ENCODE data around the gene SSNA1. TPM values are rescaled to one million over a fixed set of nuclear protein-coding genes. Genes with fewer than 3 reads are reported as not detected.

SSNA1 gene, protein sequence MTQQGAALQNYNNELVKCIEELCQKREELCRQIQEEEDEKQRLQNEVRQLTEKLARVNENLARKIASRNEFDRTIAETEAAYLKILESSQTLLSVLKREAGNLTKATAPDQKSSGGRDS
- 71.6 and 91.9 TPM in 2 replicates for total RNA-seq (2014; rRNA removed; shearing (Covaris generic))

DNA sequence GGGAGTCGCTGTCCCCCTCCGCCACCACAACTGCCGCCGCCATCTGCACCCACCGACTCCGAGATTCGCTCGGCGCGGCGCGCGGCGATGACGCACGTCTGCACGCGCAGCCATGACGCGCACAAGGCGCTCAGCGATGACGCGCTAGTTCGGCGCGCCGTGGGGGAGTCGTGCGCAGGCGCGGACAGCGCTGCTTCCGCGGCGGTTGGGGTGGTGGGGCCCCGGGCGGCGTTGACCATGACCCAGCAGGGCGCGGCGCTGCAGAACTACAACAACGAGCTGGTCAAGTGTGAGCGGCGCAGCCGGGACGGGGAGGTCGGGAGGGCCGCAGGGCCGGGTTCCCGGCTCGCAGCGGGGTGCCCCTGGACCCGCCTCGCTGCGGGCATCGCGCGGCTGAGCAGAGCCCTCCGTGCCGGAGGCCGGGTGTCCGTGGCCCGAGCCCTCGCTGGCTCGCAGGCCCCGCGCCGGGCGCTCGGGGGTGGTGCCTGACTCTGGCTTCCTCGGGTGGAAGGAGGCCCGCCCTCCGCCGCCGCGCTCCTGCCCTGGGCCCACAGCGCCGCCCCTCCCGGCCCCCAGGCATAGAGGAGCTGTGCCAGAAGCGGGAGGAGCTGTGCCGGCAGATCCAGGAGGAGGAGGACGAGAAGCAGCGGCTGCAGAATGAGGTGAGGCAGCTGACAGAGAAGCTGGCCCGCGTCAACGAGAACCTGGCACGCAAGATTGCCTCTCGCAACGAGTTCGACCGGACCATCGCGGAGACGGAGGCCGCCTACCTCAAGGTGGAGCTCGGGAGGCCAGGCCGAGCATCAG lies at the start of gene SSNA1, which contains the start of gene ANAPC2:
TSS of gene SSNA1 (plus strand) at position 187 of the 807 bp plus-strand sequence. CDS start at position 238, 51 bp downstream.
TSS of gene ANAPC2 (minus strand) at position 71 of the 807 bp plus-strand sequence. CDS start at position 43, 28 bp downstream.
- DNase-seq (ENCODE audit: low spot score) = peak; percentile 87

DNA sequence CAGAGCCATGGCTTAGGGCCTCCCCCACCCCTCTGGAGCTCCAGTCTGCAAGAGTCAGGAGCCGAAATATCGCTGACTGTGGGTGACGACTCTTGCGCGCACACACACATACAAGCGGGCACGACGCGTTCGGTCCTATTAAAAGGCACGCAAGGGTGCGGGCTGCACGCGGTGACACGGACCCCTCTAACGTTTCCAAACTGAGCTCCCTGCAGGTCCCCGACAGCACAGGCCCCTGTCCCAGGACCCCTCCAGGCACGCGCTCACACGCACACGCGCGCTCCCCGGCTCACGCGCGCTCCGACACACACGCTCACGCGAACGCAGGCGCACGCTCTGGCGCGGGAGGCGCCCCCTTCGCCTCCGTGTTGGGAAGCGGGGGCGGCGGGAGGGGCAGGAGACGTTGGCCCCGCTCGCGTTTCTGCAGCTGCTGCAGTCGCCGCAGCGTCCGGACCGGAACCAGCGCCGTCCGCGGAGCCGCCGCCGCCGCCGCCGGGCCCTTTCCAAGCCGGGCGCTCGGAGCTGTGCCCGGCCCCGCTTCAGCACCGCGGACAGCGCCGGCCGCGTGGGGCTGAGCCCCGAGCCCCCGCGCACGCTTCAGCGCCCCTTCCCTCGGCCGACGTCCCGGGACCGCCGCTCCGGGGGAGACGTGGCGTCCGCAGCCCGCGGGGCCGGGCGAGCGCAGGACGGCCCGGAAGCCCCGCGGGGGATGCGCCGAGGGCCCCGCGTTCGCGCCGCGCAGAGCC lies 49.6 kb upstream of the SSNA1 start, which contains the start of gene GRIN1:
TSS of gene GRIN1 (plus strand) at position 433 of the 746 bp plus-strand sequence. CDS start 333 bp downstream, outside the sequence.
- no peak for DNase-seq (ENCODE audit: low spot score)

DNA sequence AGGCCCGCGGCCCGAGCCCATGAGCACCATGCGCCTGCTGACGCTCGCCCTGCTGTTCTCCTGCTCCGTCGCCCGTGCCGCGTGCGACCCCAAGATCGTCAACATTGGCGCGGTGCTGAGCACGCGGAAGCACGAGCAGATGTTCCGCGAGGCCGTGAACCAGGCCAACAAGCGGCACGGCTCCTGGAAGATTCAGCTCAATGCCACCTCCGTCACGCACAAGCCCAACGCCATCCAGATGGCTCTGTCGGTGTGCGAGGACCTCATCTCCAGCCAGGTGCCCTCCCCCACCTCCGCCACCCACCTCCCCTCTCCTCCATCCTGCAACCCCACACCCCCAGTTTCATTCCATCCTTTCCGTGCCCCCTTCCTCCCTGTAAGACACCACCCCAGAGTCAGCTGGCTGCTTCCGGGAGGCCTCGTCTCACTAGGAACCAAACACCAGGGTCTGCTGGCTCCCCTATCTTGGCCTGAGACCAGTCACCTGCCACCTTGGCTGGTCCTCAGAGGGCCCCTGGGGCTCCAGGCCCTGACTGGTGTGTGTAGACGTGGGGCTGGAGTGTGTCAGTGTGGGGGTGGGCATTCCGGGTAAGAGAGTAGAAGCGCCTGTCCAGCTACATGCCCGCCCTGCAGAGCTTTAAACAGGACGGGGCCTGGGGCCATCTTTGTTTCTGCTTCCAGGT lies 48.9 kb upstream of the SSNA1 start:
- no peak for DNase-seq (ENCODE audit: low spot score)

DNA sequence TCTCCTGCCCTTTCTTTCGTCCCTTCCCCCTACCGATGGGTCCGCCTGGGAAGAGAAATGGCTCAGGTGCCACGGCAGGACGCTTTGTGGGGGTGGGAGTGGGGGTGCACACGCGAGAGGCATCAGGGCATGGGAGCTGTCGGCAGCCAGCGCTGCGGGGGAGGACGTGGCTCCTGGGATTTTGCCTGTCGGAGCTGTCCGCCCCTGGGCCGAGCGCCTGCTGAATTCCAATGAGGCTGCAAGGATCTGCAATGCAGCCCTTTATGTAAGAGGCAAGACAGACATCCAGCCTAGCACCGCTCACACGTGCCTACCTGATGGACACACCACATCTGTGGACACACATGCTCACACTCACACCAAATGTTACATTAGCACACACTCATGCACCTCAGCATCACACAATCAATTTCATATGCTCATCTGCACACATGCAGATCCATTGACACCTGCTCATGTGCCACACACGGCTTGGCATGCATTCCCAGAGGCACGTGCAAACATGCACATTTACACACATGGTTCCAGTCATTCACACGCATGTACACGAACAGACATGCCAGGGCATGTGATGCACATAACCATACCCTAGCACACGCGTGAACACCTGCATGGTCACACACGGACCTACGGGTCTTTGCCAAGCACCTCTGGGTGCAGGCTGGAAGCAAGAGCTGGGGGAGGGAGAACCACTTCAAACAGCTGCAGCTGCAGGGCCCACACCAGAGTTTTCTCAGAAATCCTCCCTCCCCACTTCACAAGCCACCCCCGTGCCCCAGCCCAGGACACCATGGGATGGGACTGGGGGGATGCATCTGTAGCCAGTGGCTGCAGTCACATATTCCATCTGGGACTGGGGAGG lies 48.1 kb upstream of the SSNA1 start:
- no peak for DNase-seq (ENCODE audit: low spot score)

DNA sequence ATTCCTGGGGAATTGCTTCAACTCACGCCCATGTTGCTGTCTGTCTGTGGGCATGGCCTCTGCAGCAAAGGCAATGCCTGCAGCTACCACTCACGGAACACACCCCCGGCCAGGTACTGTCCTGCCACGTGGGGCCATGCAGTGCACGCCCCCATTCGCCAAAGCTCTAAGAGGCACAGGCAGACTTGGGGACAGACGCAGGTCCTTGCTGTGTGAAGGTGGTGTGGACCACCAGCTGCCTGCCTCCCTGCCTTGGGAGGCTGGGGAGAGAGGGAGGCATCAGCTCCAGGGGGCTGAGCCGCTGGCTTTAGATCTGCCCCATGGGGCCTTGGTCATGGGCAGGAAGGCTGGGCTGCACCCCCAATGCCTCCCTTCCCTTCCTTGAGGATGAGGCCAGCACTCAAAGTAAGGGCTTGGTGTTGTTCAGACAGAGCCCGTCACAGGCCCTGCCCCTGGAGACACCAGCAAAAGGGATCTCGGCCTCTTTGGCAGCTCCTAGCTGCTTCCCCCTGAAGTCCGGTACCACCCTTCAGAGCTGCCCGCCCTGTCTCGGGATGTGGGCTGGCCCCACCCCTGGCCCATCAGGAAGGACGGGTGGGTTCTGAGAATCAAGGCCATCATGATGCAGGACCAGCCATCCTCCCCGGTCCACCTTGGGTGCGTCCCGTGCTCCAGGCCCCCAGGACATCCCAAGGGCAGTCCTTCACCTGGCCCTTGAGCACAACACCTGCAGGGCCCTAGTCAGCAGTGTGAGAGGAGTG lies 47.2 kb upstream of the SSNA1 start:
- DNase-seq (ENCODE audit: low spot score) = no peak

DNA sequence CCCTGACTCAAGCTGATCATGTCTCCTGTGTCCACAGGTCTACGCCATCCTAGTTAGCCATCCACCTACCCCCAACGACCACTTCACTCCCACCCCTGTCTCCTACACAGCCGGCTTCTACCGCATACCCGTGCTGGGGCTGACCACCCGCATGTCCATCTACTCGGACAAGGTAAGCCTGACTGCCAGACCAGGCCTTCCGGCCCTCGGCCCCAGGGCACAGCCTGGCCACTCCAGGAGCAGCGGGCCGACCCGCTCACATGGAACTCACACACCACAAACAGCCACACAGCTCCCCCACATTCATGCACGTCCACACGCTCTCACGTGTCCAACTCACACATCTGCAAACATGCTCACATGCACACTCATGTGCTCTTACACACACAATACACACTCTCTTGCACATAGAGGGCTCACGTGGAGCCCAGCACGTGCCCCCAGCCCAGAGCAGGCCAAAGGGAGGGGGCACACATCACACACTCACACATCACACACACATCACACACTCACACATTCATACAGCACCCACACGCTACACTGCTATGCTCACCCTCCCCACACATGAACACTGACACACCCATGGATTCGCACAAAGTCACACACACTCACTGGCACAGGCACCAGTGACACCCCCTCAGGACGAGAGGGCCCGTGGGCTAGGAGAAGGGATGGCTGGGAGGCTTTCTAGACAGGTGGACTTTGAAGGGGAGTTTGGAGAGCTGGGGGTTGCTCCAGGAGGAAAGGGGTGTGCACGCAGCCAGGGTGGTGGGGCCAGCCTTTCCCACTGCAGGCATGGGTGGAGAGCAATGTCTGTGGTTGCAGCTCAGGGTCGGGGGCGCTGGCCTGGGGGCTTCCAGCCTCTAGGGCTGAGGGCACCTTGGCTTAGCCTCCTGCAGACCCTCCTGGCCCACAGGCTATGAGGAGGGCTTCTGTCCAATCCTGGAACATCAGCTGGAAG lies 46.2 kb upstream of the SSNA1 start:
- no peak for DNase-seq (ENCODE audit: low spot score)

DNA sequence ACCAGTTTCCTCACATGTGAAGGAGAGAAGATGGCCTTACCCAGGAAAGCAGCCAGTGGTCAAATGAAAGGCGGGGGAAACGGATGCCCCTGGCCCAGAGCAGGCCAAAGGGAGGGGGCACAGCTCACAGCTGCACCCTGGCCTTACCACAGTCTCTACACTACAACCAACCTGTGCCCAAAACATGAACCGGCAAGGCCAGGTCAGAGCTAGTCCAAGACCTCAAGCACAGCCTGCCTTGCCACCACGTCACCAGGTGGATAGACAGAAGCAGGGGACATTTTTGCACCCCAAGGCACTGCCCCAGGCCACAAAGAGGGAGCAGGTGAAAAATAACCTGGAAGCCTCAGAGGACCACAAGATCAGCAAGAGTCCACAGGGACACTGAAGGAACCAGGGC lies 45.0 kb upstream of the SSNA1 start:
- no peak for DNase-seq (ENCODE audit: low spot score)

DNA sequence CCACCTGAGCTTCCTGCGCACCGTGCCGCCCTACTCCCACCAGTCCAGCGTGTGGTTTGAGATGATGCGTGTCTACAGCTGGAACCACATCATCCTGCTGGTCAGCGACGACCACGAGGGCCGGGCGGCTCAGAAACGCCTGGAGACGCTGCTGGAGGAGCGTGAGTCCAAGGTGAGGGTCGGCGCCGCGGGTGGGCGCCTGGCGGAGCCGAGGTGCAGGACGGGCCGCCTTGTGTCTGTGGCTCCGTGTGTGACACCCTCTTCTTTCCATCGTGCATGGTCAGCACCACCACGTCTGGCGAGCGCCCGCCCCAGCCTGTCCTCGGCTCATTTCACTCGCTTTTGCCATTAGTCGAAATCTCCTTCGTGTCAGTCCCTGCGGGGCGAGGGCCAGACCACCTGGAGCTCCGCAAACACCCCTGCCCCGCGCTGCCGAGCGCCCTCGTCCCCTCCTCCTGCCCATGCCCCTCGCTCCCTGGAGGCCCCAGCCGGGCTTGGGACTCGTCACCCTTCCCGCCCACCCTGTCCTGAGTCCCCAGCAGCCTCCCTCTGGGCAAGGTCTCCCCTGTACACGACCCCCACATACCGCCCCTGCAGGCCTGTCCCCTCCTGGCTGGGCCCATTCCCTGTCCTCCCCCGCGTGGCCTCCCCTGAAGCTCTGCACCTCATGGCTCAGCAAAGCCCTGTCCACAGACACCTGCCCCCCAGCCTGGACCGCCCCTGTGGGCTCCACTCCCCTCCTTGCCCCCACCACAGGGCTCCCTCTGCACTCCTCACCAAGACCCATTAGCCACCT lies 42.5 kb upstream of the SSNA1 start:
- DNase-seq (ENCODE audit: low spot score) = no peak

DNA sequence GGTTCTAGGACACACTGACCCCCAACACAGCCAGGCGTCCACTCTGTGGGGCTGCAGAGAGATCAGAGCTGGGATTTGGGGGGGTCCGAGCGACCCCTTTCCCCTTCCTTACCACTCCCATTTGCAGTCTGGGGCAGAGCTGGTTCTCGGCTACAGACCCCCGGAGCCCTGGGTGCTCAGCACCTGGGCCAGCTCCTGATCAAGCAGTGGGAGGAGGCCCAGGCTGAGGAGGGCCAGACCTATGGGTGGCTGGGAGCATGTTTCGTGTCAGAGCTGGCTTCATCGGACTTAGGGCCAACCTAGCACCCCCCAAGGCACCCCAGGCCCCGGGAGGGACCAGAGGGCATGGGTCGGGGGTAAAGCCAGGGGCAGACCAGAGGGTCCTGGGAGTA lies 42.0 kb upstream of the SSNA1 start:
- DNase-seq (ENCODE audit: low spot score) = no peak

DNA sequence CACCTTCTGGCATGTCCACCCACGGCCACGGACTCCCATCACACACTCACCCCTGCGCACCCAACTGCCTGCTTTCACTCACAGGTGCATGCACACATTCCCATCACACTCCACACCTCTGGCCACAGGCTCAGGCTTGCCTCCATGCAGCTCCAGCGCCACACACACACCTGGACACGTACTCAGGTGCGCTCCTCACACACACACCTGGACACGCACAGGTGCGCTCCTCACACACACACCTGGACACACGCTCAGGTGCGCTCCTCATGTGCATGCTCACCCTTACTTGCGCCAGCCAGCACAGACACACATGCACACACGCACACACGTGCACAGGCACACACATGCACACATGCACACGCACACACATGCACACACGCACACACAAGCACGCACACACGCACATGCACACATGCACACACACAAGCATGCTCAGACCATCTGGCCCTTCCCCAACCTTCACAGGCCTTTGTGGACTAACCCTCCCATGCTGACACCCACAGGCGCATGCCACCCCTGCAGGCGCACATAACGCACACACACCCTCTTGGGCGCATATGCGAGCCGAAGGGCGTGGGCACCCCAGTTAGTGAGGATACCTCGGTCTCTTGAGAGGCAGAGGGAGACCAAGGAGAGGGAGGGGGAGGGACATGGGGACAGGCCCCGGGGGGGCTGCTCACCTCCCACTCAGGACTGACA lies 41.2 kb upstream of the SSNA1 start:
- no peak for DNase-seq (ENCODE audit: low spot score)

DNA sequence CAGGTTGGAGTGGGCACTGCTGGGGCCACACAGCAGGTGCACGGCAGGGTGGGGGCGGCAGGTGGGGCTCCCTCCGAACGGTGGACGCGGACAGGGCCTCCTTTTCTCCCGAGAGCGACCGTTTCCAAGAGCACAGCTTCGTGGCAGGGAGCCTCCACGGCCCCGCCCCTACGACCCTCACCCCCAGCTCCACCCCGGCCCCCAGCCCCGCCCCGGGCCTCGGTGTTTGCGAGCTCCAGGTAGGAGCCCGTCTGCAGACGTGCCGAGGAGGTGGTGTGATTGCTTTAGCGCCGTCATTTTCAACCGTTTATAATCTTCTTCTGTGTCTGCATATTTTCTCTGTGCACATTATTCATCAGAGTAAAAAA lies 40.7 kb upstream of the SSNA1 start:
- DNase-seq (ENCODE audit: low spot score) = no peak

DNA sequence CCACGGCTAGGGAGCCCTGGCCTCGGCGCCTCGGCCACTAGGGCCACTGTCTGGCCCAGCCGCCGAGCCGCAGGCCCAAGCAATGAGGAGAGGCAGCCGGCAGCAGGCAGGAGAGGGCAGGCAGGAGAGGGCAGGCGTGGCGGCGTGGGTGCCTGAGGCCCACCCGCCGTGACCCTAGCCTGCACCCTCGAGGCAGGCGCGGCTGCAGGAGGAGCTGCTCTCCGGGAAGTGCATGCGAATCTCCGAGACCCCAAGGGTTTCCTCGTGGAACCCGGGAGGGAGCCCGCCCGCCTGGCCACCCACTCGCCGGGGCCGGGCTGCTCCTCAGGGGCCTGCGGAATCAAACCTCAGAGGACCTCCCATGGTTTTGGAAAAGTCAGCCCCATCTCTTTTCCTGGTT lies 40.2 kb upstream of the SSNA1 start:
- no peak for DNase-seq (ENCODE audit: low spot score)

DNA sequence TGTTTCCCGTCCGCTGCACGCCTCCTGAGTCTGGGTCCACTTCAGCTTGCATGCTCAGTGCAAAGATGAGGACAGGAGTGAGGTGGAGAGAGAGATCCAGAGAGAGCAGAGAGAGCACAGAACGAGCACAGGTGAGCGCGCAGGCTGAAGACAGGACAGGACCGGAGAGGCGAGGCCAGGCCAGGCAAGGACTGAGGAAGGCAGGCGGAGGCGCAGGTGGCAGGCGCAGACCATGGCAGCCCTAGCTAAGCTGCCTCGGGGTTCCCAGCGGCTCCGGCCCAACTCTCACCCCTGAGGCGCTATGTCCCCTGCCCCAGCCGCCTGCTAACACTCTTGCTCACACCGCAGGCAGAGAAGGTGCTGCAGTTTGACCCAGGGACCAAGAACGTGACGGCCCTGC lies 39.8 kb upstream of the SSNA1 start:
- DNase-seq (ENCODE audit: low spot score) = no peak

DNA sequence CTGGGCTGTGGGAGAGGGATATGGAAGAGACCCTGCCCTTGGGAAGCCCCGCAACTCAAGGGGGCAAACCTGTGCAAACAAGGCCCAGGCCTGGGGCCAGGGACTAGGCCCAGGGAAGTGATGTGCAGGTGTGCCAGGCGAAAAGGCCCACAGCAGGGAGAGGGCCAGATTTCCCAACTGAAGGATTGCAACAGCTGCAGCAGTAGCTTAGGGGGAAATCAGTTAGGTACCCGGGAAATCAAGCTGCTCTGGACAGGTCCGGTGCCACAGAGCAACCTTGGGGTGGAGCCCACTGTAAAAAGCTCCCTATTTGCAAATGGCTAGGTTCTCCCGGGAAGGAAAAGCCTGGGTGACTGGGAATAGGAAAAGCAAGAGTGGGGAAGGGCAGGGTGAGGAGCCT lies 39.1 kb upstream of the SSNA1 start:
- DNase-seq (ENCODE audit: low spot score) = no peak

DNA sequence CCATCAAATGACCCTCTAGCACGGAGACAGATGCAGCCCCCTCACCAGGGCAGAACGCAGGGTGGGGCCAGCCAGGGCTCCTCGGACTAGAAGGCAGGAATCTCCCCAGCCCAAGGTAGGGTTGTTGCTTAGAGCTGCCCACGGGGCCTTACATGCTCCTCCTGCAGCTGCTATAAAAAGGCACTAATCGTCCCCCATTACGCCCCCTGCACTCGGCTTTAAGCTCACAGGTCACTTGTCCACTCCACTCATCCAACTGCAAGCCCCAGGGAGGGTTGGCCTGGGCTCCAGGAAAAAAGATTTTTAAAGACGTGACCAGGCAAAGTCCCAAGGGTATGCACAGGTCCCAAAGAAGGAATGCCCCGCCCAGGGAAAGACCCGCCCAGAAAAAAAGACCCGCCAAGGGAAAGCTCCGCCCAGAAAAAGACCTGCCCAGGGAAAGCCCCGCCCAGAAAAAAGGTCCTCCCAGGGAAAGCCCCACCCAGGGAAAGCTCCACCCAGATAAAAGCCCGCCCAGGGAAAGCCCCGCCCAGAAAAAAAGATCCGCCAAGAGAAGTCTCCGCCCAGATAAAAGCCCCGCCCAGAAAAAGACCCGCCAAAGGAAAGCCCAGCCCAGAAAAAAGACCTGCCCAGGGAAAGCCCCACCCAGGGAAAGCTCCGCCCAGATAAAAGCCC lies 38.4 kb upstream of the SSNA1 start:
- no peak for DNase-seq (ENCODE audit: low spot score)

DNA sequence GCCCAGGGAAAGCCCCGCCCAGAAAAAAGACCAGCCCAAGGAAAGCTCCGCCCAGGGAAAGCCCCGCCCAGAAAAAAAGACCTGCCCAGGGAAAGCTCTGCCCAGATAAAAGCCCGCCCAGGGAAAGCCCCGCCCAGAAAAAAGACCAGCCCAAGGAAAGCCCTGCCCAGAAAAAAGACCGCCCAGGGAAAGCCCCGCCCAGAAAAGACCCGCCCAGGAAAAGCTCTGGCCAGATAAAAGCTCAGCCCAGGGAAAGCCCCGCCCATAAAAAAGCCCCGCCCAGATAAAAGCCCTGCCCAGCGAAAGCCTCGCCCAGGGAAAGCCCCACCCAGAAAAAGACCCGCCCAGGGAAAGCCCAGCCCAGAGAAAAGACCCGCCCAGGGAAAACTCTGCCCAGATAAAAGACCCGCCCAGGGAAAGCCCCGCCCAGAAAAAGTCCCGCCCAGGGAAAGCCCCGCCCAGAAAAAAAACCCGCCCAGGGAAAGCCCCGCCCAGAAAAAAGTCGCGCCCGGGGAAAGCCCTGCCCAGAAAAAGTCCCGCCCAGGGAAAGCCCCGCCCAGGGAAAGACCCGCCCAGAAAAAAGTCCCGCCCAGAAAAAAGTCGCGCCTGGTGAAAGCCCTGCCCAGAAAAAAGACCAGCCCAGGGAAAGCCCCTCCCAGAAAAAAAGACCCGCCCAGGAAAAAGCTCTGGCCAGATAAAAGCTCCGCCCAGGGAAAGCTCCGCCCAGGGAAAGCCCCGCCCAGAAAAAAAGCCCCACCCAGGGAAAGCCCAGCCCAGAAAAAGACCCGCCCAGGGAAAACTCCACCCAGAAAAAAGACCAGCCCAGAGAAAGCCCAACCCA lies 37.6 kb upstream of the SSNA1 start:
- no peak for DNase-seq (ENCODE audit: low spot score)

Data from H4 (cell line).